ENCODE data around the gene NRXN2. TPM values are rescaled to one million over a fixed set of nuclear protein-coding genes. Genes with fewer than 3 reads are reported as not detected.

Gene NRXN2
- total RNA-seq, 1 experiment from 2014 or later, result 0.77 TPM

GRCh38 chr11:64750361-64751054 is 27.5 kb upstream of the NRXN2 start:
- DNase-seq (ENCODE audit: low read depth, low spot score), result no peak
- in situ Hi-C loops (cut with HindIII; ENCODE audit: low pct_unique_long_range_greater_than_20kb, low sequenced_read_pairs), result no loop called here

- no peak for DNase-seq (ENCODE audit: low read depth, low spot score)
- in situ Hi-C loops (cut with HindIII; ENCODE audit: low pct_unique_long_range_greater_than_20kb, low sequenced_read_pairs), result no loop called here
These were observed 25.1 kb upstream of the NRXN2 start for GRCh38 chr11:64747961-64748665.

DNA sequence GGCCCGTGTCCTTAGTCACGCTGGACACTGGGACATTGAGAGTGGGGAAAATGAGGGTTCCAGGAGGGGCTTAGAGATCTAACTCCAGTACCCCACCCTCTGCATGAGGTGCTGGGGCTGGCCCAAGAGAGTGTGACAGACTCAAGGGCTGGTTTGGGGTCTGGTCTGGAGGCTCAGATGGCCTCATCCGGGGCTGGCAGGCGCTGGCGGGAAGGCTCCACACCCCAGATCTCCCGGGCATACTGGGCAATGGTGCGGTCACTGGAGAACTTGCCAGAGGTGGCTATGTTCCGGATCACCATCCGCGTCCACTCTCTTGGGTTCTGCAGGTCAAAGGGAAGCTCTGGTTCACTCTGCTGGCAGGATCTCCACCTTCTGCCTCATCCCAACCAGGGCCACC is 23.5 kb upstream of the NRXN2 start:
- in situ Hi-C loops (cut with HindIII; ENCODE audit: low pct_unique_long_range_greater_than_20kb, low sequenced_read_pairs), result no loop called here
- DNase-seq (ENCODE audit: low read depth, low spot score), result no peak

GRCh38 chr11:64745521-64746328 is 22.7 kb upstream of the NRXN2 start:
- in situ Hi-C loops (cut with HindIII; ENCODE audit: low pct_unique_long_range_greater_than_20kb, low sequenced_read_pairs), result no loop called here
- peak; percentile 52 for DNase-seq (ENCODE audit: low read depth, low spot score)

GRCh38 chr11:64745189-64745520 is 22.2 kb upstream of the NRXN2 start:
- in situ Hi-C loops (cut with HindIII; ENCODE audit: low pct_unique_long_range_greater_than_20kb, low sequenced_read_pairs), result no loop called here

GRCh38 chr11:64744544-64745188 is 21.7 kb upstream of the NRXN2 start:
- no peak for DNase-seq (ENCODE audit: low read depth, low spot score)
- in situ Hi-C loops (cut with HindIII; ENCODE audit: low pct_unique_long_range_greater_than_20kb, low sequenced_read_pairs), result no loop called here

More at GRCh38 chr11:64745189-64745520, 22.2 kb upstream of the NRXN2 start:
- DNase-seq (ENCODE audit: low read depth, low spot score), result no peak

- peak; percentile 40 for DNase-seq (ENCODE audit: low read depth, low spot score)
- in situ Hi-C loops (cut with HindIII; ENCODE audit: low pct_unique_long_range_greater_than_20kb, low sequenced_read_pairs), result no loop called here
These were observed 20.9 kb upstream of the NRXN2 start, which contains the start of gene RASGRP2 for GRCh38 chr11:64743591-64744543. RASGRP2 (minus strand) TSS chr11:64744142; CDS start chr11:64742866, 1,276 bp downstream.

- in situ Hi-C loops (cut with HindIII; ENCODE audit: low pct_unique_long_range_greater_than_20kb, low sequenced_read_pairs), result no loop called here
- DNase-seq (ENCODE audit: low read depth, low spot score), result no peak
These were observed 20.0 kb upstream of the NRXN2 start for GRCh38 chr11:64742889-64743590.

- in situ Hi-C loops (cut with HindIII; ENCODE audit: low pct_unique_long_range_greater_than_20kb, low sequenced_read_pairs), result no loop called here
- DNase-seq (ENCODE audit: low read depth, low spot score), result no peak
These were observed 19.3 kb upstream of the NRXN2 start for GRCh38 chr11:64742087-64742888.

DNA sequence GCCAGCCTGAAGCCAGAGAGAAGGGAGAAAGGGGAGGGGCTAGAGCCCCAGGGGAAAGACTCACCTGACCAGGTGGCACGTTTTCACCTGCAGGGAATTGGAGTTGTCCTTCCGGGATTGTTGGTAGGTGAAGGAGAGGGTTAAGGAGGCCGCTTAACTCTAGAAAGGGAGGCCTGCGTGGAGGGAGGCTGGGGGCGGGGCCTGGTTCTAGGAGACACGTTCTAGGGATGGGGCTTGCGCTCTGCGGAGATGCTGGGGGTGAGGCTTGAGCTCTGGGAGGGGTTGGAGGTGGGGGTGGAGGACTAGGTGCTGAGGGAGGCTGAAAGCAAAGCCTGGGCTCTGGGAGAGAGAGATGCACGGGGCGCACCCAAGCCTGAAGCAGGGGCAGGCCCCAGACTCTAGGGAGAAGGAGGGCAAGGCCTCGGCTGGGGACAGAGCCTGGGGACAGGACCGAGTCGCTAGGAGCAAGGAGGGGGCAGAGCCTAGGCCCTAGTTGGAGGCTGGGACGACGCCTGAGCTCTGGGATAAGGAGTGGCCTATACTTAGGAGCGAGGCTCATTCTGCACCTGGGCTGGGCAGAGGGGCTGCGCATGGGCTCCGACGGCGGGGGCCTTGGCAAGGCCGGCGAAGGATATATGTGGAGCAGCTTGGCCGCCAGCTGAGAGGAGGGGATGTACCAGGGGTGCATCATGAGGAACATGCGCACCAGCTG is 18.5 kb upstream of the NRXN2 start:
- in situ Hi-C loops (cut with HindIII; ENCODE audit: low pct_unique_long_range_greater_than_20kb, low sequenced_read_pairs), result no loop called here
- DNase-seq (ENCODE audit: low read depth, low spot score), result no peak

DNA sequence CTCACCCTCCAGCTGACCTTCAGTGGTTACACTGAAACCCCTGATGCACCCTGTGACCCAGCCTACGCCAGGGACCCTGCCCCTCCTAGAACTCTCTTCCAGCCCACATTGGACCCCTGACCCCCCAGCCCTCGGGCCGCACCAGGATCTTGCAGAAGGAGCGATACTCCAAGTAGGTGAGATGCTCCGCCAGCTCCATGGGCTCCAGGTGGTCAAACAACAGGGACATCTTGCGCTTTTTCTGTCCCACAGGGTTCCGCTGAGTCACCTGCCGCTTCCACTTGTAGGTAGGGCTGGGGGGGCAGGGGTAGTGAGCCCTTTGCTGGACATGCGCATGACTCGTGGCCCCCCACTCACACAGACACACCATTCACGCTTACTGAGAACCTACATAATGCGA is 16.9 kb upstream of the NRXN2 start:
- in situ Hi-C loops (cut with HindIII; ENCODE audit: low pct_unique_long_range_greater_than_20kb, low sequenced_read_pairs), result no loop called here
- no peak for DNase-seq (ENCODE audit: low read depth, low spot score)

- DNase-seq (ENCODE audit: low read depth, low spot score), result no peak
- in situ Hi-C loops (cut with HindIII; ENCODE audit: low pct_unique_long_range_greater_than_20kb, low sequenced_read_pairs), result no loop called here
These were observed 13.7 kb upstream of the NRXN2 start for GRCh38 chr11:64736654-64737053.

DNA sequence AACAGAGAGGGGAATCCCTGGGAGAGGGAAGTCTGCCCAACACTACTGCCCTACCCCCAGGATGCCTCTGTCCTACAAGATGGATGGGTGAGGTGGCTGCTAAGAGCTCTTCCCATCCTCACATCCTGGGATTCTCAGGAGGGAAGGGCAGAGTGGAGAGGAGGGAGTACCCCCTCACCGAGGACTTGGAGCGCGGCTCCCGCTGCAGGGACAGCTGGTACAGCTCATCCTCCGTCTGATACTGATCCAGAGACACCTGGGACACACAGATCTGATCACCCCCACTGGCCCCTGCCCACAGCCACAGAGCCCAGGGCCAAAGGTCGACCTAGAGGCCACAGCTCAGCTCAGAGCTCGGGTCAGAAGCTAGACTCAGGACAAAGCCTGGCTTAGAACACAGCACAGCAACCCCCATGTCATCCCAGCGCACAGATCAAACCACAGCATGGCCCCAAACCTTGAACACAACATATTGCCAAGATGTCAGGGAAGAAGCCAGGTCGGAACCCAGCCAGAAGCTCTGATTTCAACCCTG is 12.8 kb upstream of the NRXN2 start:
- DNase-seq (ENCODE audit: low read depth, low spot score), result no peak
- in situ Hi-C loops (cut with HindIII; ENCODE audit: low pct_unique_long_range_greater_than_20kb, low sequenced_read_pairs), result no loop called here

- in situ Hi-C loops (cut with HindIII; ENCODE audit: low pct_unique_long_range_greater_than_20kb, low sequenced_read_pairs), result no loop called here
- DNase-seq (ENCODE audit: low read depth, low spot score), result no peak
These were observed 12.1 kb upstream of the NRXN2 start for GRCh38 chr11:64734811-64735724.
